Measurements from ENCODE around the gene ARHGAP15. TPM values are rescaled to one million over a fixed set of nuclear protein-coding genes. Genes with fewer than 3 reads are reported as not detected.
"Not testable (repeated sequence)": the region's sequence is repeated elsewhere in the genome, so short reads cannot be mapped to it uniquely, and the experiment has no call there.

ARHGAP15 gene
- total RNA-seq, 4 donors from 2014 or later = 3.4 to 9.3 (median 6.4) TPM

DNA sequence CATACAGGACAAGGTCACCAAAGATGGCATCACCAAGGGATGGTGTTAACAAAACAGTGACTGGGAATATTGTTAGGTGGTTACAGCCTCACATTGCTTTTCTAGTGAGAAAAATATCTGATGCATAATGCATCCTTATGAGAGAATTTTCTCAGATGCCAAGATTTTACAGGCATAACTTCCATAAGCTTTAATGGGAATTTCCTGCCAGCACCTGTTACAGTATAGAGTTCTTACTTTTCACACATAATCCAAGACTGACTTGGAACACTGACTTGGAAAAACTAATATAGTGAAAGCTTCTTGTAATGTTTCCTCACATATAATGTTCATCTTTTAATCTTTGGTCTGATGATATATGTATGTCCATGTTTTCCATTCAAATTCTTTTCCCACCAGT lies 402.8 kb downstream of the ARHGAP15 start:
- no peaks in the 10 kb centered on the region for H3K27me3 ChIP-seq
- no peak for TF ChIP-seq POLR2AphosphoS5 (IDR thresholded peaks at IDR 0.05)
- TF ChIP-seq POLR2A (IDR thresholded peaks at IDR 0.05) = no peak
- TF ChIP-seq, protein P1, sequence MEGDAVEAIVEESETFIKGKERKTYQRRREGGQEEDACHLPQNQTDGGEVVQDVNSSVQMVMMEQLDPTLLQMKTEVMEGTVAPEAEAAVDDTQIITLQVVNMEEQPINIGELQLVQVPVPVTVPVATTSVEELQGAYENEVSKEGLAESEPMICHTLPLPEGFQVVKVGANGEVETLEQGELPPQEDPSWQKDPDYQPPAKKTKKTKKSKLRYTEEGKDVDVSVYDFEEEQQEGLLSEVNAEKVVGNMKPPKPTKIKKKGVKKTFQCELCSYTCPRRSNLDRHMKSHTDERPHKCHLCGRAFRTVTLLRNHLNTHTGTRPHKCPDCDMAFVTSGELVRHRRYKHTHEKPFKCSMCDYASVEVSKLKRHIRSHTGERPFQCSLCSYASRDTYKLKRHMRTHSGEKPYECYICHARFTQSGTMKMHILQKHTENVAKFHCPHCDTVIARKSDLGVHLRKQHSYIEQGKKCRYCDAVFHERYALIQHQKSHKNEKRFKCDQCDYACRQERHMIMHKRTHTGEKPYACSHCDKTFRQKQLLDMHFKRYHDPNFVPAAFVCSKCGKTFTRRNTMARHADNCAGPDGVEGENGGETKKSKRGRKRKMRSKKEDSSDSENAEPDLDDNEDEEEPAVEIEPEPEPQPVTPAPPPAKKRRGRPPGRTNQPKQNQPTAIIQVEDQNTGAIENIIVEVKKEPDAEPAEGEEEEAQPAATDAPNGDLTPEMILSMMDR (IDR thresholded peaks at IDR 0.05) = no peak
- no peak for TF ChIP-seq EP300 (IDR thresholded peaks at IDR 0.05)
- H3K9me3 ChIP-seq = no peaks in the 10 kb centered on the region
- H3K36me3 ChIP-seq = no peaks in the 10 kb centered on the region
- H3K27ac ChIP-seq = no peak overlapping the region
- no peak for ATAC-seq
- no peaks in the 10 kb centered on the region for H3K4me1 ChIP-seq
- no peak overlapping the region for H3K4me3 ChIP-seq

DNA sequence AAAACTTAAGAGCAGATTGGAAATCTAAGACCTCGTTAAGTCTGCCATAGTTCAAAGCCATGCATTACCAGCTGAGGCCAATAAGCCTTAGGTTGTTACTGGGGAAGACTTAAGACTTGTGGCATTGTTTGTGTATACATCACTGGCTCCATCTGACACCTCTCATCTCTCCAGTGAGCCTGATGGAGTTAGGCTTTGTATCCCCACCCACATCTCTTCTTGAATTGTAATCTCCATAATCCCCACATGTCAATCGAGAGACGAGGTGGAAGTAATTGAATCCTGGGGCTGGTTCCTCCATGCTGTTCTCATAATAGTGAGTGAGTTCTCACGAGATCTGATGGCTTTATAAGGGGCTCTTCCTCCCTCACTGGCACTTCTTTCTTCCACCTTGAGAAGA lies 404.6 kb downstream of the ARHGAP15 start:
- 86 to 95% methylated on average over 3 to 4 of the region's 4 CpGs for WGBS, 2 donors (ENCODE audit: low coverage in 1 of 2)
- H3K36me3 ChIP-seq = no peaks in the 10 kb centered on the region
- no peaks in the 10 kb centered on the region for H3K27me3 ChIP-seq
- H3K4me1 ChIP-seq = no peaks in the 10 kb centered on the region
- H3K27ac ChIP-seq = no peak overlapping the region
- TF ChIP-seq POLR2A (IDR thresholded peaks at IDR 0.05) (no peak), POLR2AphosphoS5 (IDR thresholded peaks at IDR 0.05) (no peak), EP300 (IDR thresholded peaks at IDR 0.05) (no peak)
- TF ChIP-seq, protein P1 (IDR thresholded peaks at IDR 0.05) = no peak
- H3K4me3 ChIP-seq = no peak overlapping the region
- no peaks in the 10 kb centered on the region for H3K9me3 ChIP-seq
- no peak for ATAC-seq

GRCh38 chr2:143535802-143536201 lies 406.6 kb downstream of the ARHGAP15 start:
- Histone ChIP-seq H3K36me3 (no peaks in the 10 kb centered on the region), H3K4me1 (no peaks in the 10 kb centered on the region), H3K27ac (no peak overlapping the region), H3K27me3 (no peaks in the 10 kb centered on the region), H3K9me3 (peaks cover 0 to 6% (median 0%) of the 10 kb centered on the region in 3 donors), H3K4me3 (no peak overlapping the region)
- no peak for ATAC-seq
- no peak for TF ChIP-seq EP300 (IDR thresholded peaks at IDR 0.05)
- TF ChIP-seq POLR2A (IDR thresholded peaks at IDR 0.05) = no peak
- TF ChIP-seq POLR2AphosphoS5 (IDR thresholded peaks at IDR 0.05) = no peak
- TF ChIP-seq, protein P1 (IDR thresholded peaks at IDR 0.05) = no peak
- WGBS, 2 donors (ENCODE audit: low coverage in 1 of 2) = 78 to 89% methylated on average over 2 of the region's 2 CpGs

DNA sequence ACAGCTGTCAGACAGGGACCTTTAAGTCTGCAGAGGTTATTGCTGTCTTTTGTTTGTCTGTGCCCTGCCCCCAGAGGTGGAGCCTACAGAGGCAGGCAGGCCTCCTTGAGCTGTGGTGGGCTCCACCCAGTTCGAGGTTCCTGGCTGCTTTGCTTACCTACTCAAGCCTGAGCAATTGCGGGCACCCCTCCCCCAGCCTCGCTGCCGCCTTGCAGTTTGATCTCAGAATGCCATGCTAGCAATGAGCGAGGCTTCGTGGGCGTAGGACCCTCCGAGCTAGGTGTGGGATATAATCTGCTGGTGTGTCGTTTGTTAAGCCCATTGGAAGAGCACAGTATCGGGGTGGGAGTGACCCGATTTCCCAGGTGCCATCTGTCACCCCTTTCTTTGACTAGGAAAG lies 412.7 kb downstream of the ARHGAP15 start:
- H3K27me3 ChIP-seq, H3K9me3 ChIP-seq, ATAC-seq, H3K4me3 ChIP-seq, H3K36me3 ChIP-seq, H3K27ac ChIP-seq, H3K4me1 ChIP-seq: not testable (repeated sequence)
- 60 to 100% methylated on average over 1 of the region's 11 CpGs for WGBS, 2 donors (ENCODE audit: low coverage in 1 of 2)

DNA sequence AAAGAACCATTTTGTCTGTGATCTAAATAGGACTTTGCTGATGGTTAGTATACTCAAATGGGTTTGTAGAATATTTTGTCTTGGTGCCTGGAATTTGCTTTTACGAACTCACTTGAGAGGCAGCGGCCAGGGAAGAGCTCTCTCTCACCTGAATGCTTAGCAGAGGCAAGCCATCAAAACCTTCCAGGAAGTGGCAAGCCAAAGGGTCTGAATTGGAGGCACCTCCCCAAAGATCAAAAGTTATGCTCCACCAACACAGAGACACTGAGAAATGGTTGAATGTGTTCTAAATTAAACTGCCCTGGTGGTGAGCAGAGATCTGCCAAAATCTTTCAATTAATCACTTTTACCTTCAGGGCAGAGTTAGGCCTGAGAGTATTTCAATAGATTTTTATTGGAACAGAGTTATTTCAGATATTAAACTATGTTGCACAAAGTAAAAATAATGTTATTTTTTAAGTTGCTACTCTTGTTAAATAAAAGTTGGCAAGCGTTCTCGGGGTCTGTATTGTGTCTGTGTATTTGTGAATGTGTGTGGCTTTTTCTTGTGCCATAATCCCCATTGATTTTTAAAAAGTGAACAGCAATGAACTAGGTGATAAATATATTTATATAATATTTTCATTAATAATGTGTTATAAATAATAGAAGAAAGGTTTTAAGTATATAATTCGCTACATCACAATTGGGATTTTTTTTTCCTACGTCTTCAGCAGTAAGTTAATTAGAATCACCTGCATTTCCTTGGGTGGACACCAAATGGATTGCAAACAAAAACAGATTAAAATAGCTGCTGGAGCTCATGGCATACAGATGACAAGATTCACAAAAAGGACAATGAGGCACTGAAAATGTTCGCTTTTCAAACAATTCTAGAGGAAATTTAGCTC lies 416.1 kb downstream of the ARHGAP15 start:
- WGBS, 2 donors (ENCODE audit: low coverage in 1 of 2) = 51 to 80% methylated on average over 5 to 7 of the region's 7 CpGs
- Histone ChIP-seq H3K4me3 (no peak overlapping the region), H3K36me3 (no peaks in the 10 kb centered on the region), H3K27me3 (no peaks in the 10 kb centered on the region), H3K4me1 (no peaks in the 10 kb centered on the region), H3K27ac (no peak overlapping the region), H3K9me3 (peaks cover 0 to 6% (median 0%) of the 10 kb centered on the region in 3 donors)
- no peak for ATAC-seq
- TF ChIP-seq POLR2A (IDR thresholded peaks at IDR 0.05) (no peak), EP300 (IDR thresholded peaks at IDR 0.05) (no peak), POLR2AphosphoS5 (IDR thresholded peaks at IDR 0.05) (no peak)
- TF ChIP-seq, protein P1 (IDR thresholded peaks at IDR 0.05) = no peak

Data from gastroesophageal sphincter (tissue), 4 donors.